Activated T-helper 1 cell treated with anti-CD3 and anti-CD28 coated beads, Interleukin-2, amount 50 U/mL, for 16 hours (primary cell): ENCODE measurements around the gene TCP11L1.

Experiments used
- DNase-seq, 2 donors: peaks; one replicate each; pipeline ENCODE4 v3.0.0-alpha.2; 2020; ENCODE audit warnings: low read depth in 1 of 2, low spot score in 1 of 2

TCP11L1 gene

GRCh38 chr11:33039274-33040032, at the start of gene TCP11L1:
TCP11L1 (plus strand) TSS chr11:33039572; CDS start chr11:33043774, 4,202 bp downstream.
- DNase-seq, result peak; percentile 59 to 69

GRCh38 chr11:32990481-32990880, 48.9 kb upstream of the TCP11L1 start:
- no peak for DNase-seq

- no peak for DNase-seq
Measured at GRCh38 chr11:32991427-32991826, 47.9 kb upstream of the TCP11L1 start.

GRCh38 chr11:32991898-32992297, 47.5 kb upstream of the TCP11L1 start:
- DNase-seq, result no peak

- DNase-seq, result no peak
Measured at GRCh38 chr11:33000181-33000580, 39.2 kb upstream of the TCP11L1 start.

GRCh38 chr11:33001281-33001680, 38.1 kb upstream of the TCP11L1 start:
- no peak for DNase-seq

- DNase-seq, result no peak
Measured at GRCh38 chr11:33001751-33002542, 37.4 kb upstream of the TCP11L1 start.

- no peak for DNase-seq
Measured at GRCh38 chr11:33005175-33005574, 34.2 kb upstream of the TCP11L1 start.

GRCh38 chr11:33006010-33006409, 33.4 kb upstream of the TCP11L1 start:
- DNase-seq, result no peak

GRCh38 chr11:33013755-33014154, 25.6 kb upstream of the TCP11L1 start:
- DNase-seq, result no peak

GRCh38 chr11:33015621-33016551, 23.5 kb upstream of the TCP11L1 start, which contains the start of gene DEPDC7:
DEPDC7 (plus strand) TSS chr11:33015878; CDS start chr11:33015956, 78 bp downstream.
- DNase-seq, result peak; percentile 43 to 57

- DNase-seq, result no peak
Measured at GRCh38 chr11:33016654-33017053, 22.7 kb upstream of the TCP11L1 start.

GRCh38 chr11:33017478-33017877, 21.9 kb upstream of the TCP11L1 start:
- DNase-seq, result no peak

- DNase-seq, result no peak
Measured at GRCh38 chr11:33017965-33018364, 21.4 kb upstream of the TCP11L1 start.

GRCh38 chr11:33018840-33019239, 20.5 kb upstream of the TCP11L1 start:
- DNase-seq, result no peak

- no peak for DNase-seq
Measured at GRCh38 chr11:33021501-33021900, 17.9 kb upstream of the TCP11L1 start.

GRCh38 chr11:33021937-33022336, 17.4 kb upstream of the TCP11L1 start:
- DNase-seq, result no peak

GRCh38 chr11:33025339-33025722, 14.0 kb upstream of the TCP11L1 start:
- DNase-seq, result no peak

- no peak for DNase-seq
Measured at GRCh38 chr11:33027233-33027632, 12.1 kb upstream of the TCP11L1 start.

- DNase-seq, result no peak
Measured at GRCh38 chr11:33027846-33028536, 11.4 kb upstream of the TCP11L1 start.

- no peak for DNase-seq
Measured at GRCh38 chr11:33028537-33028914, 10.8 kb upstream of the TCP11L1 start.
